Panc1 (cell line): ENCODE data around the gene SETD2. TPM values are rescaled to one million over a fixed set of nuclear protein-coding genes. Genes with fewer than 3 reads are reported as not detected.

Source experiments
- ATAC-seq: fragments of 200-7000 bp; cut with Tn5 transposase; 2 replicates; pipeline ENCODE4 v1.9.1; 2020; ENCODE audit warnings: mild to moderate bottlenecking, moderate library complexity
- BruUV-seq: library from RNA; stranded (reverse); fragments of 400-500 nt; replicated peaks from 2 replicates; lab custom pipeline; 2021; lab: Mats Ljungman, UMichigan
- CTCF ChIA-PET: fragments of 300-600 bp; sonication (Branson Sonifier 250); formaldehyde crosslinking; loops from one replicate; lab custom pipeline; 2022; ENCODE audit warnings: antibody characterized with exemption; lab: Charles Lee
- POLR2A ChIA-PET: fragments of 300-600 bp; sonication (Branson Sonifier 250); formaldehyde crosslinking; loops from one replicate; lab custom pipeline; 2022; ENCODE audit warnings: antibody characterized with exemption; lab: Charles Lee
- DNase-seq: peaks from one replicate; pipeline ENCODE4 v3.0.0-alpha.2; 2010; ENCODE audit warnings: low read depth, low spot score
- H3K27ac ChIP-seq: 2 replicates; pipeline ENCODE4 v1.5.1; 2011; ENCODE audit warnings: mild to moderate bottlenecking, low read length, inconsistent platforms
- H3K27me3 ChIP-seq: fragments of 200-500 bp; sonication (Bioruptor generic); 2 replicates; pipeline ENCODE4 v1.6.0; 2014; ENCODE audit warnings: low read length, inconsistent platforms; ENCODE audit not compliant: control insufficient read depth, insufficient read depth
- H3K36me3 ChIP-seq: fragments of 200-500 bp; sonication (Bioruptor generic); 2 replicates; pipeline ENCODE4 v1.5.1; 2014; ENCODE audit warnings: inconsistent platforms, mild to moderate bottlenecking, low read length, moderate library complexity; ENCODE audit not compliant: control insufficient read depth, insufficient read depth
- H3K4me1 ChIP-seq: 2 replicates; pipeline ENCODE4 v1.5.1; 2011; ENCODE audit warnings: inconsistent platforms, mild to moderate bottlenecking, low read length, moderate library complexity; ENCODE audit not compliant: control insufficient read depth, insufficient read depth
- H3K4me3 ChIP-seq, 2 experiments: 2 replicates each; pipeline ENCODE4 v1.5.1; 2011 to 2012; ENCODE audit warnings: low read depth in 2 of 2, low read length in 2 of 2, mild to moderate bottlenecking in 2 of 2, inconsistent platforms in 1 of 2, moderate library complexity in 1 of 2
- H3K9me3 ChIP-seq: fragments of 200-500 bp; sonication (Bioruptor generic); 2 replicates; pipeline ENCODE4 v1.5.1; 2014; ENCODE audit warnings: low read depth, mild to moderate bottlenecking, inconsistent platforms, low read length, moderate library complexity; ENCODE audit not compliant: control insufficient read depth, insufficient read depth
- CTCF ChIP-seq: fragments of 450-650 bp; IDR thresholded peaks from 2 replicates; pipeline ENCODE4 v1.5.1; 2017; ENCODE audit warnings: mild to moderate bottlenecking
- POLR2AphosphoS5 ChIP-seq: IDR thresholded peaks from 2 replicates; pipeline ENCODE4 v1.6.1; 2012; ENCODE audit warnings: mild to moderate bottlenecking, low read depth, low read length, moderate library complexity
- REST ChIP-seq, 2 experiments: IDR thresholded peaks; 2 replicates each; pipeline ENCODE4 v1.6.1; 2011 to 2012; ENCODE audit warnings: low read depth in 2 of 2, control low read depth in 1 of 2, low read length in 1 of 2, mild to moderate bottlenecking in 1 of 2, moderate library complexity in 1 of 2; ENCODE audit not compliant: insufficient read depth in 1 of 2
- SIN3A ChIP-seq: IDR thresholded peaks from 2 replicates; pipeline ENCODE4 v1.6.1; 2012; ENCODE audit warnings: low read depth, mild to moderate bottlenecking, low read length, moderate library complexity, borderline replicate concordance; ENCODE audit not compliant: insufficient read depth
- TCF7L2 ChIP-seq: IDR thresholded peaks from 2 replicates; pipeline ENCODE4 v1.6.1; 2011; ENCODE audit warnings: mild to moderate bottlenecking, low read depth, low read length, inconsistent platforms
- in situ Hi-C: cut with HindIII; loops from 2 replicates; pipeline ENCODE4 v1.10.0; 2016; ENCODE audit warnings: low sequenced_read_pairs, low pct_unique_long_range_greater_than_20kb
- intact Hi-C: fragments of 100-400 bp; cut with micrococcal nuclease; formaldehyde crosslinking; loops from one replicate; pipeline ENCODE4 v1.10.0; 2022; ENCODE audit not compliant: unreplicated experiment
- total RNA-seq: library from RNA; stranded (reverse); gene quantifications from one replicate; pipeline ENCODE4 v1.2.1, GENCODE V29; 2021; ENCODE audit not compliant: unreplicated experiment

Gene SETD2
- total RNA-seq, 1 experiment from 2014 or later: 32.6 TPM

GRCh38 chr3:47159820-47160219 lies 4.1 kb downstream of the SETD2 start:
- POLR2A ChIA-PET: interaction anchor here (0.6 kb wide), 1 partner anchor 10 kb away, joined by 7 read pairs; no protein-coding TSS in a partner anchor
- no peak for DNase-seq
- intact Hi-C loops (no loop called here), in situ Hi-C loops (no loop called here)
- BruUV-seq: no TSS peak
- Histone ChIP-seq H3K27ac (no peak overlapping the region), H3K36me3 (peaks cover 3% of the 10 kb centered on the region; the same call in 1 of the 2 replicates), H3K4me3 (no peak overlapping the region), H3K4me1 (peaks cover 9% of the 10 kb centered on the region; the same call in 1 of the 2 replicates), H3K9me3 (no peaks in the 10 kb centered on the region), H3K27me3 (no peaks in the 10 kb centered on the region)
- TF ChIP-seq CTCF (no peak), POLR2AphosphoS5 (no peak), SIN3A (no peak), REST (IDR thresholded peaks at IDR 0.05; ENCODE audit: insufficient read depth in 1 of 2, low read depth in 2 of 2, low read length in 1 of 2) (no peak), TCF7L2 (no peak)
- CTCF ChIA-PET: no interaction called here
- no peak for ATAC-seq

- Histone ChIP-seq H3K4me3 (no peak overlapping the region), H3K27ac (no peak overlapping the region), H3K36me3 (peaks cover 3% of the 10 kb centered on the region; the same call in 1 of the 2 replicates), H3K9me3 (no peaks in the 10 kb centered on the region), H3K4me1 (peaks cover 9% of the 10 kb centered on the region; the same call in 1 of the 2 replicates), H3K27me3 (no peaks in the 10 kb centered on the region)
- ATAC-seq (no peak), DNase-seq (no peak)
- ChIA-PET CTCF (no interaction called here), POLR2A (no interaction called here)
- in situ Hi-C loops (no loop called here), intact Hi-C loops (no loop called here)
- TF ChIP-seq CTCF: no peak
- TF ChIP-seq TCF7L2: no peak
- TF ChIP-seq SIN3A: no peak
- TF ChIP-seq POLR2AphosphoS5: no peak
- no peak for TF ChIP-seq REST (IDR thresholded peaks at IDR 0.05; ENCODE audit: insufficient read depth in 1 of 2, low read depth in 2 of 2, low read length in 1 of 2)
- no TSS peak for BruUV-seq
These were observed 5.7 kb downstream of the SETD2 start for GRCh38 chr3:47158208-47158607.
